ENCODE measurements around the gene KIAA1328.

- TF ChIP-seq, protein P1, sequence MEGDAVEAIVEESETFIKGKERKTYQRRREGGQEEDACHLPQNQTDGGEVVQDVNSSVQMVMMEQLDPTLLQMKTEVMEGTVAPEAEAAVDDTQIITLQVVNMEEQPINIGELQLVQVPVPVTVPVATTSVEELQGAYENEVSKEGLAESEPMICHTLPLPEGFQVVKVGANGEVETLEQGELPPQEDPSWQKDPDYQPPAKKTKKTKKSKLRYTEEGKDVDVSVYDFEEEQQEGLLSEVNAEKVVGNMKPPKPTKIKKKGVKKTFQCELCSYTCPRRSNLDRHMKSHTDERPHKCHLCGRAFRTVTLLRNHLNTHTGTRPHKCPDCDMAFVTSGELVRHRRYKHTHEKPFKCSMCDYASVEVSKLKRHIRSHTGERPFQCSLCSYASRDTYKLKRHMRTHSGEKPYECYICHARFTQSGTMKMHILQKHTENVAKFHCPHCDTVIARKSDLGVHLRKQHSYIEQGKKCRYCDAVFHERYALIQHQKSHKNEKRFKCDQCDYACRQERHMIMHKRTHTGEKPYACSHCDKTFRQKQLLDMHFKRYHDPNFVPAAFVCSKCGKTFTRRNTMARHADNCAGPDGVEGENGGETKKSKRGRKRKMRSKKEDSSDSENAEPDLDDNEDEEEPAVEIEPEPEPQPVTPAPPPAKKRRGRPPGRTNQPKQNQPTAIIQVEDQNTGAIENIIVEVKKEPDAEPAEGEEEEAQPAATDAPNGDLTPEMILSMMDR (IDR thresholded peaks at IDR 0.05), result no peak
- TF ChIP-seq POLR2A (IDR thresholded peaks at IDR 0.05), result no peak
These were observed 22.3 kb downstream of the KIAA1328 start for GRCh38 chr18:36851202-36851590.
